ENCODE measurements around the gene TCEA2.

GRCh38 chr20:64086801-64087200 lies 23.8 kb downstream of the TCEA2 start:
- TF ChIP-seq, protein P1, sequence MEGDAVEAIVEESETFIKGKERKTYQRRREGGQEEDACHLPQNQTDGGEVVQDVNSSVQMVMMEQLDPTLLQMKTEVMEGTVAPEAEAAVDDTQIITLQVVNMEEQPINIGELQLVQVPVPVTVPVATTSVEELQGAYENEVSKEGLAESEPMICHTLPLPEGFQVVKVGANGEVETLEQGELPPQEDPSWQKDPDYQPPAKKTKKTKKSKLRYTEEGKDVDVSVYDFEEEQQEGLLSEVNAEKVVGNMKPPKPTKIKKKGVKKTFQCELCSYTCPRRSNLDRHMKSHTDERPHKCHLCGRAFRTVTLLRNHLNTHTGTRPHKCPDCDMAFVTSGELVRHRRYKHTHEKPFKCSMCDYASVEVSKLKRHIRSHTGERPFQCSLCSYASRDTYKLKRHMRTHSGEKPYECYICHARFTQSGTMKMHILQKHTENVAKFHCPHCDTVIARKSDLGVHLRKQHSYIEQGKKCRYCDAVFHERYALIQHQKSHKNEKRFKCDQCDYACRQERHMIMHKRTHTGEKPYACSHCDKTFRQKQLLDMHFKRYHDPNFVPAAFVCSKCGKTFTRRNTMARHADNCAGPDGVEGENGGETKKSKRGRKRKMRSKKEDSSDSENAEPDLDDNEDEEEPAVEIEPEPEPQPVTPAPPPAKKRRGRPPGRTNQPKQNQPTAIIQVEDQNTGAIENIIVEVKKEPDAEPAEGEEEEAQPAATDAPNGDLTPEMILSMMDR (IDR thresholded peaks at IDR 0.05), result no peak
- TF ChIP-seq POLR2A (IDR thresholded peaks at IDR 0.05), result no peak
